CD4-positive, CD25-positive, alpha-beta regulatory T cell (primary cell): Measurements from ENCODE around the gene PSMC6. TPM values are rescaled to one million over a fixed set of nuclear protein-coding genes. Genes with fewer than 3 reads are reported as not detected.

Source experiments
- ATAC-seq, 2 donors: fragments of 150-1000 bp; cut with Tn5 transposase; one replicate each; pipeline ENCODE4 v1.10.0; 2021; ENCODE audit warnings: low read depth in 2 of 2, moderate number of reproducible peaks in 2 of 2, moderate library complexity in 1 of 2
- DNase-seq, 3 donors: peaks; one replicate each; pipeline versions ENCODE4 v3.0.0 to v3.0.0-alpha.2; 2012 to 2022; ENCODE audit warnings: mixed read lengths in 1 of 3
- H3K27ac ChIP-seq: one replicate; pipeline ENCODE4 v1.7.0; 2013; ENCODE audit warnings: mild to moderate bottlenecking, low read length; ENCODE audit not compliant: insufficient read depth, poor library complexity, severe bottlenecking
- H3K27me3 ChIP-seq: one replicate; pipeline ENCODE4 v1.7.0; 2013; ENCODE audit warnings: low read length; ENCODE audit not compliant: control insufficient read depth, insufficient read depth
- H3K36me3 ChIP-seq: one replicate; pipeline ENCODE4 v1.7.0; 2013; ENCODE audit warnings: mild to moderate bottlenecking, low read length, moderate library complexity; ENCODE audit not compliant: control insufficient read depth, insufficient read depth
- H3K4me1 ChIP-seq: 2 replicates; pipeline ENCODE4 v1.7.0; 2013; ENCODE audit warnings: mild to moderate bottlenecking, low read length; ENCODE audit not compliant: insufficient read depth, control insufficient read depth, poor library complexity, severe bottlenecking
- H3K4me3 ChIP-seq: one replicate; pipeline ENCODE4 v1.7.0; 2013; ENCODE audit warnings: low read depth, mild to moderate bottlenecking, low read length, moderate library complexity
- H3K9me3 ChIP-seq, 2 experiments: 1 replicate in 1 of 2; 2 replicates in 1 of 2; pipeline ENCODE4 v1.7.0; 2013; ENCODE audit warnings: low read length in 2 of 2, mild to moderate bottlenecking in 1 of 2, moderate library complexity in 1 of 2; ENCODE audit not compliant: control insufficient read depth in 2 of 2
- H3K27ac Mint-ChIP-seq, 3 donors: one replicate each; pipeline ENCODE4 v1.8.0; 2020 to 2022; ENCODE audit warnings: mild to moderate bottlenecking in 3 of 3, mixed read lengths in 3 of 3, moderate library complexity in 2 of 3
- H3K27me3 Mint-ChIP-seq: one replicate; pipeline ENCODE4 v1.8.0; 2022; ENCODE audit warnings: mild to moderate bottlenecking, mixed read lengths
- H3K36me3 Mint-ChIP-seq: one replicate; pipeline ENCODE4 v1.8.0; 2020; ENCODE audit warnings: mixed read lengths
- H3K4me1 Mint-ChIP-seq, 4 donors: one replicate each; pipeline ENCODE4 v1.8.0; 2020 to 2022; ENCODE audit warnings: mixed read lengths in 4 of 4, mild to moderate bottlenecking in 1 of 4
- H3K4me3 Mint-ChIP-seq, 4 donors: one replicate each; pipeline ENCODE4 v1.8.0; 2020 to 2022; ENCODE audit warnings: mild to moderate bottlenecking in 4 of 4, mixed read lengths in 4 of 4, moderate library complexity in 3 of 4
- H3K9me3 Mint-ChIP-seq, 7 donors: one replicate each; pipeline ENCODE4 v1.8.0; 2020 to 2022; ENCODE audit warnings: mixed read lengths in 7 of 7, mild to moderate bottlenecking in 3 of 7, moderate library complexity in 2 of 7
- polyA plus RNA-seq, 4 donors: library from polyadenylated mRNA; unstranded; fragments of 300-500 nt; fragmentation: Illumina TruSeq; gene quantifications; one replicate each; pipeline ENCODE4 v1.2.3, GENCODE V29; 2021
- total RNA-seq: library from RNA; stranded (reverse); gene quantifications from one replicate; pipeline ENCODE4 v1.2.3, GENCODE V29; 2022

PSMC6 gene
- total and polyA plus RNA-seq, 5 donors from 2014 or later = 69.7 to 110 (median 80.7) TPM

DNA sequence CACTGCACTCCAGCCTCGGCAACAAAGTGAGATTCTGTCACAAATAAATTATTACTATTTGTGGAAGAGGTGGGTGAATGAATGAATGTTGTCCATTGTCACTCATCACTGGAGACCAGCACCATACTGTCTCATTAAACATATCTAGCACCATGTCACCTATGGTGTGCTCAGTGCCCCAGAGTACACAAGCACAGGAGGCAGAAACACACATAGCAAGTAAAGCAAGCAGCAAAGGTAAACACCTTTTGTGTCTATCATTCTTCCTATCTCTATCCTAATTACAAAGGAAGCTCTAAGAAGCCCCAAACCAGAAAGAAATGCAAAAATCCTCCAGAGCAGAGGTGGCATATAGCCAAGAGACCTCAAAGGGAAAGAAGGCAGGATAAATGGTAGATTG lies 20.8 kb upstream of the PSMC6 start:
- Mint-ChIP-seq H3K4me1 (peaks cover 44 to 81% (median 60%) of the 10 kb centered on the region in 4 donors), H3K27me3 (no peaks in the 10 kb centered on the region)
- no peak for ATAC-seq

GRCh38 chr14:52690983-52691760 lies 15.8 kb upstream of the PSMC6 start:
- H3K9me3 ChIP-seq = no peaks in the 10 kb centered on the region
- H3K36me3 ChIP-seq = no peaks in the 10 kb centered on the region
- H3K27me3 ChIP-seq = no peaks in the 10 kb centered on the region
- peak overlapping the region in 2 of 3 donors; percentile 5 to 9 for H3K27ac Mint-ChIP-seq
- peak overlapping the region; percentile 80 for H3K4me3 ChIP-seq
- H3K36me3 Mint-ChIP-seq = no peaks in the 10 kb centered on the region
- H3K4me3 Mint-ChIP-seq = peak overlapping the region; percentile 29 to 90 (median 66)
- H3K9me3 Mint-ChIP-seq = peaks cover 0 to 2% (median 0%) of the 10 kb centered on the region in 7 donors
- no peak overlapping the region for H3K27ac ChIP-seq
- peaks cover 5% of the 10 kb centered on the region for H3K27me3 Mint-ChIP-seq
- DNase-seq = no peak
- ATAC-seq = no peak
- peaks cover 58% of the 10 kb centered on the region for H3K4me1 ChIP-seq
- peaks cover 35 to 83% (median 69%) of the 10 kb centered on the region in 4 donors for H3K4me1 Mint-ChIP-seq

More for the DNA sequence above, 20.8 kb upstream of the PSMC6 start:
- H3K9me3 Mint-ChIP-seq = no peaks in the 10 kb centered on the region
- Histone ChIP-seq H3K27me3 (no peaks in the 10 kb centered on the region), H3K9me3 (no peaks in the 10 kb centered on the region), H3K36me3 (peaks cover 9% of the 10 kb centered on the region), H3K4me1 (peaks cover 31% of the 10 kb centered on the region), H3K27ac (no peak overlapping the region), H3K4me3 (no peak overlapping the region)
- no peaks in the 10 kb centered on the region for H3K36me3 Mint-ChIP-seq
- H3K4me3 Mint-ChIP-seq = peak overlapping the region; percentile 8 to 48 (median 18)
- peak overlapping the region in 2 of 3 donors; percentile 15 to 53 for H3K27ac Mint-ChIP-seq
- no peak for DNase-seq

GRCh38 chr14:52692248-52692962 lies 14.6 kb upstream of the PSMC6 start:
- peak in 1 of 2 donors; percentile 27 for ATAC-seq
- Histone ChIP-seq H3K27me3 (no peaks in the 10 kb centered on the region), H3K9me3 (no peaks in the 10 kb centered on the region), H3K4me3 (peak overlapping the region; percentile 80), H3K36me3 (no peaks in the 10 kb centered on the region), H3K4me1 (peaks cover 47% of the 10 kb centered on the region), H3K27ac (no peak overlapping the region)
- H3K27me3 Mint-ChIP-seq = peaks cover 5% of the 10 kb centered on the region
- DNase-seq = peak in 2 of 3 donors; percentile 25 to 62
- H3K36me3 Mint-ChIP-seq = no peaks in the 10 kb centered on the region
- H3K9me3 Mint-ChIP-seq = peaks cover 0 to 2% (median 0%) of the 10 kb centered on the region in 7 donors
- H3K4me1 Mint-ChIP-seq = peaks cover 31 to 71% (median 56%) of the 10 kb centered on the region in 4 donors
- H3K4me3 Mint-ChIP-seq = peak overlapping the region; percentile 59 to 90 (median 82)
- peak overlapping the region; percentile 5 to 72 (median 59) for H3K27ac Mint-ChIP-seq

GRCh38 chr14:52693036-52693435 lies 14.0 kb upstream of the PSMC6 start:
- DNase-seq (no peak), ATAC-seq (no peak)
- no peaks in the 10 kb centered on the region for H3K36me3 ChIP-seq
- no peaks in the 10 kb centered on the region for H3K9me3 ChIP-seq
- no peak overlapping the region for H3K27ac ChIP-seq
- H3K4me1 ChIP-seq = peaks cover 45% of the 10 kb centered on the region
- H3K27me3 Mint-ChIP-seq = peaks cover 5% of the 10 kb centered on the region
- H3K27ac Mint-ChIP-seq = peak overlapping the region in 2 of 3 donors; percentile 5 to 72
- H3K4me3 ChIP-seq = peak overlapping the region; percentile 80
- no peaks in the 10 kb centered on the region for H3K27me3 ChIP-seq
- H3K9me3 Mint-ChIP-seq = peaks cover 0 to 2% (median 0%) of the 10 kb centered on the region in 7 donors
- peak overlapping the region; percentile 67 to 90 (median 82) for H3K4me3 Mint-ChIP-seq
- peaks cover 27 to 65% (median 52%) of the 10 kb centered on the region in 4 donors for H3K4me1 Mint-ChIP-seq
- no peaks in the 10 kb centered on the region for H3K36me3 Mint-ChIP-seq

DNA sequence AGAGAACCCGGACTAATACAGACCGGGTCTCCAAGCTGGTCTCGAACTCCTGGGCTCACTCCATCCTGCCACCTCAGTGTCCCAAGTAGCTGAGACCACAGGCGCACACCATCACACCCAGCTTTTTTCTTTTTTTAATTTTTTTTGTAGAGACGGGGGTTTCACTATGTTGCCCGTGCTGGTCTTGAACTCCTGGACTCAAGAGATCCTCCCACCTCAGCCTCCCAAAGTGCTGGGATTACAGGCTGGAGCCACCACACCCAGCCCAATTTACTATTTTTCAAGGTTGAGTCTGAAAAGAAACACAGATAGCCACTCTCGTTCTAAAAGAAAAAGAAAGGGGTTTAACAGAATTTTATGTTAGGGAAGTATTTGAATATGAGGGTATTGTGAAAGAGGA lies 13.5 kb upstream of the PSMC6 start:
- no peak overlapping the region for H3K27ac ChIP-seq
- H3K27me3 ChIP-seq = no peaks in the 10 kb centered on the region
- Mint-ChIP-seq H3K4me1 (peaks cover 22 to 60% (median 47%) of the 10 kb centered on the region in 4 donors), H3K27ac (peak overlapping the region; percentile 5 to 82 (median 36)), H3K27me3 (peaks cover 5% of the 10 kb centered on the region), H3K9me3 (peaks cover 0 to 2% (median 0%) of the 10 kb centered on the region in 7 donors), H3K4me3 (peak overlapping the region; percentile 62 to 82 (median 72)), H3K36me3 (no peaks in the 10 kb centered on the region)
- no peaks in the 10 kb centered on the region for H3K9me3 ChIP-seq
- no peak for ATAC-seq
- peaks cover 45% of the 10 kb centered on the region for H3K4me1 ChIP-seq
- H3K36me3 ChIP-seq = no peaks in the 10 kb centered on the region
- H3K4me3 ChIP-seq = peak overlapping the region; percentile 96
- DNase-seq = no peak

DNA sequence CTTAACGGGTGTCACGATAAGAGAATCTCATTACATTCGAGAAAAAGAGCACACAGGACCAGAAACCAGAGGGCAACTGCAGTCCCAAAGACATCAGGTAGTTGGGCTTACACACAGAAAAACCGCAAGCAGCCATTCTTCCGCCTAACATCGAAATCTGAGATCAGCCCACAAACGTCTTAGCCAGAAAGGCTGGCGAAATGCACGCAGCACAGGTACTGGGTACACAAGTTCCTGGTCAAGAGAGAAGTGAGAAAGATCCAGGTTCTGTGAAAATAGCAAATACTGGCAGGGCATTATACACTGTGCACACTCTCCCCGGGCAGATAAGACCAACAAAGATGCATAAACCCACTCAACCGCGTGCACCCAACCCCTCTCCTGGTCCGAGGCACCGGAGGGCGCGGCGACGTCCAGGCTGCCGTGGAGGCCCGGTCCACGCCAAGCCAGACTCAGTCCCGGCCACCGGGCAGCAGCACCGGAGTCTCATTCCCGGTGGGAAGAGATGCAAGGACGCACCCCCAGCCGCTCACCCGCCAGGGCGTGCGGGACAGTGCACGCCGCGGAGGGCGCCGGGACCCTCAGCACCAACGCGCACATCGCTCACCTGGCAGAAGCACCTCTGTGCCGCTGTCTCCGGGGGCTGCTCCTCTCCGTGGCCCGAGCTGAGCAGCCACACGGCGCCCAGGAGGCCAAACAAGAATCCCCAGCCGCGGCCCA lies 12.1 kb upstream of the PSMC6 start:
- DNase-seq = peak; percentile 50 to 89 (median 73)

DNA sequence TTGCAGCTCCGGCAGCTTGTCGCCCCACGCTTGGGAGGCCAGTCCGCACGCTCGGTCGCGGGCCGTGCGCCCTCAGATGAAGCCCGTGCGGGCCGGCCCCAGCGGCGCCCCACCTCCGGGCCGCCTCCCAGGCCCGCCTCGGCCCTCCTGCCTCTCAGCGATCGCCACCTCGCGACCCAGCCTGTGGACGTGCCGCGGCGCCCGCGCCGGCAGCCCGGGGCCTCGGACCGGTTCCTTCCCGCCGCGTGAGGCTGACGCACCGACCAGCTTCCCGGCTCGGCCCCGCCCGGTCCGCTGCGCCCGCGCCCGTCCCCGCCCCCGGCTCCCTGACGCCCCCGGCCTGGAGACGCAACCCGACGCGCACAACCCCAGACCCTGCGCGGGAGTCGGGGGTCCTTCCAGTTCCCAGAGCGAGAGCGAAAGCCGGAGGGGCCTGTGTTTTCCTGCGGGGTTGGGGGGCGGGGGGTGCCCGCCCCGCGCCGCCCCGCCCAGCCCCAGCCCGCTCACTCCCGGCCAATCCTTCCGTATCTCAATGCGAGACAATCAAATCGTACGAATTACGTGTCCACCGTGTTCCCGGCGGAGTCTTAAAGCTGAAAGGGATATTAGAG lies 11.4 kb upstream of the PSMC6 start, which contains the start of gene ERO1A:
Gene ERO1A, minus strand, starts transcription at position 78 of the 611 bp plus-strand sequence. Its CDS starts 77 bp downstream, at position 1.
- no peaks in the 10 kb centered on the region for H3K36me3 ChIP-seq
- Mint-ChIP-seq H3K27me3 (peaks cover 5% of the 10 kb centered on the region), H3K4me3 (peak within 1 kb of the TSS; percentile 98 to 100 (median 100)), H3K9me3 (peaks cover 0 to 2% (median 0%) of the 10 kb centered on the region in 7 donors), H3K36me3 (no peaks in the 10 kb centered on the region), H3K4me1 (peaks cover 14 to 41% (median 33%) of the 10 kb centered on the region in 4 donors), H3K27ac (peak within 1 kb of the TSS; percentile 95 to 98 (median 98))
- peak within 1 kb of the TSS; percentile 96 for H3K4me3 ChIP-seq
- H3K27ac ChIP-seq = peak within 1 kb of the TSS; percentile 84
- H3K9me3 ChIP-seq = no peaks in the 10 kb centered on the region
- H3K4me1 ChIP-seq = peaks cover 43% of the 10 kb centered on the region
- DNase-seq (peak; percentile 52 to 64 (median 62)), ATAC-seq (peak; percentile 59 to 65)
- H3K27me3 ChIP-seq = no peaks in the 10 kb centered on the region

More for the DNA sequence above, 12.1 kb upstream of the PSMC6 start:
- Mint-ChIP-seq H3K9me3 (peaks cover 0 to 2% (median 0%) of the 10 kb centered on the region in 7 donors), H3K27me3 (peaks cover 5% of the 10 kb centered on the region), H3K4me3 (peak overlapping the region; percentile 94 to 100 (median 100)), H3K4me1 (peaks cover 18 to 47% (median 38%) of the 10 kb centered on the region in 4 donors), H3K36me3 (no peaks in the 10 kb centered on the region), H3K27ac (peak overlapping the region; percentile 95 to 98 (median 98))
- peak overlapping the region; percentile 96 for H3K4me3 ChIP-seq
- H3K4me1 ChIP-seq = peaks cover 45% of the 10 kb centered on the region
- no peaks in the 10 kb centered on the region for H3K36me3 ChIP-seq
- no peaks in the 10 kb centered on the region for H3K27me3 ChIP-seq
- peak overlapping the region; percentile 84 for H3K27ac ChIP-seq
- H3K9me3 ChIP-seq = no peaks in the 10 kb centered on the region
- ATAC-seq = peak; percentile 70 to 72
